Measurements from ENCODE around the gene ZNF502.
A peak's percentile ranks its signal among the peaks of the same experiment; 100 is the strongest.
"Not testable (repeated sequence)": the region's sequence is repeated elsewhere in the genome, so short reads cannot be mapped to it uniquely, and the experiment has no call there.

The ZNF502 gene

DNA sequence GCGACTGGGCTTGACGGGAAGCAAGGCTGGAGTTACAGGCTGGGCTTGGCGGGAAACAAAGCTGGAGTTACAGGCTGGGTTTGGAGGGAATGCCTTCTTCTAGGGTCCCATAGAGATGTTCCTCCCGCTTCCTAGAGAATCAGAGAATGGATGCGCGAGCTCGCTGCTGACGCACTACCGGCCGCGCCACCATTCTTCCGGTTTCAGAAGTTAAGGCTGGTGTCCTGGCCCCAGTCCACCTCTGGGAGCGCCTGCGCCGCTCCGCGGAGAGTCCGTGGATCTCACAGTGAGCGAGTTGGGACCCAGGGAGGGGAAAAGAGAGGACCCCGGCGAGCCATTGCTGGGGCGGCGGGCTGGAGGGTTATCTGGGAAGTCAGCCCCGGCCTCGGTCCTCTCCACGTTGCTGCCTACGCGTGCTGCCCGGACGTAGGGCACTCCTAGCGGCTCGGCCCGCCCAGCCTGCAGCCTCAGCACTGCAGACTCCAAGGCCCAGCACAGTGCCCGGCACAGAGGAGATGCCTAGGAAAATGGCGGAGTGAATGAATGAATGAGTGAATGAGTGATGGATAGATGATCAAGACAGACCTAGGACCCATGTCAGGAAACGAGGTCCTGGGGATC, at the start of gene ZNF502:
TSS of gene ZNF502 (plus strand) at position 206 of the 621 bp plus-strand sequence. CDS start 7,602 bp downstream, outside the sequence.
- peak; percentile 73 for DNase-seq

DNA sequence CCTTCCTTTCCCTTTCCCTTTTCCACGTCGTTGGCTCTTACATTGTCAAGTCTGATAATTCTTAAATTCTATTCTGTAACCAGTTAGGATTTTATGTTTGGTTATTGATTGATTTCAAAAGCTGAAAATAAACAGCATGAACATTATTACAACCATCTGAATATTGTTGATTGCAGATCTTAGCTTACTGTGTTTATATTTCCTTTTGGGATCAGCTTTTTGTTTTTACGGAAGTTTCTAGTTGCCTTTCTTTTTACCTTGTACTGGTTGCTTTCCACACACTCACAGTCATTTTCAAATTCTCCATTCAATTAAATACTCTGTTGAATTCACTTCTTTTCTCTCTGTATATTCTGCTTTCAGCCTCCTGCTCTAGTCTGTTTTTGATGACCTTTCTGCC, 47.3 kb upstream of the ZNF502 start:
- no peak for DNase-seq

DNA sequence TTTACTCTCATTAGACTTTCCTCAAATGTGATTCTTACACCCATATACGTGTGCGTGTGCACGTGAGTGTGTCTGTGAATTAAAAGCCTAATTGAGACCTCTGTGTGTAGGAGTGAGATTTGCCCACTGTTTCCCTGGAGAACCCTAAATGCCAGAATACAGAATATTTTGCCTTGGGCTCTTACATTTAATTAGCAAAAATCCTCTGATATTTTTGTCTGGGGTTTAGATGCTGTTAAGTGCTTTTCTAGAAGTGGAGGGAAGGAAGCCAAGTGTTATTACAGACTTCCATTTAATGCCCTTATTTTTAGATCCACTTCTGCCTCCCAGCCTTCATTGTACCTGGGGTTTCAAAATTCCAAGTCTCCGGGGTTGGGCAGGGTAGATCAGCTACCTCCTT, 46.1 kb upstream of the ZNF502 start:
- no peak for DNase-seq

- no peak for DNase-seq
Observed at GRCh38 chr3:44669760-44670159, 42.7 kb upstream of the ZNF502 start.

DNA sequence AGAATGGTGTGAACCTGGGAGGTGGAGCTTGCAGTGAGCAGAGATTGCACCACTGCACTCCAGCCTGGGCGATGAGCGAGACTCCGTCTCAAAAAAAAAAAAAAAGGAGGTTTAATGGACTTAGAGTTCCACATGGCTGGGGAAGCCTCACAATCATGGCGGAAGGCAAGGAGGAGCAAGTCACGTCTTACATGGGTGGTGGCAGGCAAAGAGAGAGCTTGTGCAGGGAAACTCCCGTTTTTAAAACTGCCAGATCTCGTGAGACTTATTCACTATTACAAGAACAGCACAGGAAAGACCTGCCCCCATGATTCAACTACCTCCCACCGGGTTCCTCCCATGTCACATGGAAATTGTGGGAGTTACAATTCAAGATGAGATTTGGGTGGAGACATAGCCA, 39.0 kb upstream of the ZNF502 start:
- DNase-seq = not testable (repeated sequence)

GRCh38 chr3:44674211-44674610, 38.2 kb upstream of the ZNF502 start:
- no peak for DNase-seq

GRCh38 chr3:44678480-44679116, 33.9 kb upstream of the ZNF502 start:
- no peak for DNase-seq

GRCh38 chr3:44680921-44681455, 31.5 kb upstream of the ZNF502 start:
- no peak for DNase-seq

DNA sequence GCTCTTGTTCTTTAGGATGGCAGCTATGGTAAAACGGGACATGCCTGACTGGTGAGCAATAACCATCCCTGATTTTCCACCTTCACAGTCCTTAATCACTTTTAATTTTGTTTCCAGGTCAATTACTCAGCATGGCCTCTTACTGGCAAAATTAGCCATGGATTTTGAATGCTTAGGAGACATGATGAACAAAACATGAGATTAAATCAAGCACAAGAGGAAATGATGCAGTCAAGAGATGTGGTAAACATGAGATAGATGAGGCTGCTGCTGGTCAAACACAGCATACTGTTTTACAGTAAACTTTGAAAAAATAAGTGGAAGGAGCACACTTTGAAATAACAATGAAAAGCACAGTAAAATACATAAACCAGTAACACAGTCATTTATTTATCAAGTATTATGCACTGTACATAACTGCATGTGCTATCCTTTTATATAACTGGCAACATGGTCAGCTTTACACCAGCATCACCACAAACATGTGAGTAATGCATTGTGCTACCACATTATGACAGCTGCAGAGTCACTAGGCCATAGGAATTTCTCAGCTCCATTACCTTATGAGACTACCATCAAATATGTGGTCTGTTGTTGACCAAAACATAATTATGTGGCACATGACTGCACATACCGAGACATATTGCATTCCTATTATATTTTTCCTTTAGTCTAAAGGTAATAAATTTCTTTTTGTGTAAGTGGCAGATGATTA, 30.1 kb upstream of the ZNF502 start:
- no peak for DNase-seq

GRCh38 chr3:44685128-44685800, 27.2 kb upstream of the ZNF502 start:
- peak; percentile 80 for DNase-seq

DNA sequence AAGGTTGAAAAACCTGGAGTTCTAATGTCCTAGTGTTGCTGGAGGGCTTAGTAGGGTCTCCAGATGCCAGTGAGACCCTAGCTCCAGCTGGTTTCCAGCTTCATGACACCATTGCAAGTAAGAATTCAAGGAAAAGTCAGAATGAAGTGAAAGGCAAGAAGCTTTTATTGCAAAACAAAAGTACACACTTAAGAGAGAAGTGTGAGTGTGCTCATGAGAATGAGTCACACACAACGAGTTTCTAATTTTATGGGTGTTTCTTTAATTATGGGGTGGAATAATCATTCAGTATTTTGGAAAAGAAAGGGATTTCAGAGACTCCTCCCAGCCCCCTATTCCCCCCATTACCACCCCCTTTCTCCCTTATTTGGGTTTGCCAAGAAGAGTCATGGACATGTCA, 24.6 kb upstream of the ZNF502 start:
- no peak for DNase-seq

DNA sequence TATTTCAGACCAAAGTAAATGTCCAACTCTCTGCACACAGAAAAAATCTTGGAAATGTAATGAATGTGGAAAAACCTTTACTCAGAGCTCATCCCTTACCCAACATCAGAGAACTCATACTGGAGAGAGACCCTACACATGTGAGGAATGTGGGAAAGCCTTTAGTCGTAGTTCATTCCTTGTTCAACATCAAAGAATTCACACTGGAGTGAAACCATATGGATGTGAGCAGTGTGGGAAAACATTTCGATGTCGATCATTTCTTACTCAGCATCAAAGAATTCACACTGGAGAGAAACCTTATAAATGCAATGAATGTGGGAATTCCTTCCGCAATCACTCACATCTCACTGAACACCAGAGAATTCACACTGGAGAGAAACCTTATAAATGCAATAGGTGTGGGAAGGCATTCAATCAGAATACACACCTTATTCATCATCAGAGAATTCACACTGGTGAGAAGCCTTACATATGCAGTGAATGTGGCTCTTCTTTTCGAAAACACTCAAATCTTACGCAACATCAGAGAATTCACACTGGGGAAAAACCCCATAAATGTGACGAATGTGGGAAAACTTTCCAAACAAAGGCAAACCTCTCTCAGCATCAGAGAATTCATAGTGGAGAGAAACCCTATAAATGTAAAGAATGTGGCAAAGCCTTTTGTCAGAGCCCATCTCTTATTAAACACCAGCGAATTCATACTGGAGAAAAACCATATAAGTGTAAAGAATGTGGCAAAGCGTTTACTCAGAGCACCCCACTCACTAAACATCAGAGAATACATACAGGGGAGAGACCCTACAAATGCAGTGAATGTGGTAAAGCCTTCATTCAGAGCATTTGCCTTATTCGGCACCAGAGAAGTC, 9.0 kb downstream of the ZNF502 start:
- DNase-seq = no peak

GRCh38 chr3:44722103-44722401, 9.6 kb downstream of the ZNF502 start:
- no peak for DNase-seq

DNA sequence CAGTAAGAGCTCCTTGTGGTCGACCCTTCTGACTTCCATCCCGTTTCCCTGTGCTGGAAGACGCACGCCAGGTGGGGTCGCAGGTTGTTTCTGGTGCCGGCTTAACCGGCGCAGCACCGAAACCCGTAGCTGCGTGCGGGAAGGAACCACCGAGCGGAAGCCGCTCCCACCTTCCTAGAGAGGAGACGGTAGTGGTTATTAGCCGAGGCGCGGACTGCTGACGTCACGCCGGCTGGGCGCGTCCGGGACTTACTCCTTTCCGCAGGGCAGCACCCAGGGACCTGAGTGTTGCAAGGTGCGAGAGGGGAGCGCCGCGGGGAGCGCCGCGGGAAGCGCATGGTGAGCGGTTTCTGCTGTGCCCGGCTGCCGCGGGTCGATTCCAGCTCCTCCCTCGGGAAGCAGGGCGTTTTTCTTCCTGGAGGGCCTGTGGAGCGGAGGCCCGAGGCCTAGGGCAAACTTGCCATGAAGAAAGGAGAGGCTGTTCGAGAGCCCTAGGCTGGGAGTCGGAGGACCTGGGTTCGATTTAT, 17.0 kb downstream of the ZNF502 start, which contains the start of gene ZNF501:
TSS of gene ZNF501 (plus strand) at position 252 of the 527 bp plus-strand sequence. CDS start 4,787 bp downstream, outside the sequence.
- peak; percentile 86 for DNase-seq

DNA sequence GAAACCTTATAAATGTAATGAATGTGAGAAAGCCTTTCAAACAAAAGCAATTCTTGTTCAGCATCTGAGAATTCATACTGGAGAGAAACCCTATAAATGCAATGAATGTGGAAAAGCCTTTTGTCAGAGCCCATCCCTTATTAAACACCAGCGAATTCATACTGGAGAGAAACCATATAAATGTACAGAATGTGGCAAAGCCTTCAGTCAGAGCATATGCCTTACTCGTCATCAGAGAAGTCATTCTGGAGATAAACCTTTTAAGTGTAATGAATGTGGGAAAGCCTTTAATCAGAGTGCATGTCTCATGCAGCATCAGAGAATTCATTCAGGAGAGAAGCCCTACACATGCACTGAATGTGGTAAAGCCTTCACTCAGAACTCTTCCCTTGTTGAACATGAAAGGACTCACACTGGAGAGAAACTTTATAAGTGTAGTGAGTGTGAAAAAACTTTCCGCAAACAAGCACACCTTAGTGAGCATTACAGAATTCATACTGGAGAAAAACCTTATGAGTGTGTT, 22.2 kb downstream of the ZNF502 start:
- DNase-seq = no peak

DNA sequence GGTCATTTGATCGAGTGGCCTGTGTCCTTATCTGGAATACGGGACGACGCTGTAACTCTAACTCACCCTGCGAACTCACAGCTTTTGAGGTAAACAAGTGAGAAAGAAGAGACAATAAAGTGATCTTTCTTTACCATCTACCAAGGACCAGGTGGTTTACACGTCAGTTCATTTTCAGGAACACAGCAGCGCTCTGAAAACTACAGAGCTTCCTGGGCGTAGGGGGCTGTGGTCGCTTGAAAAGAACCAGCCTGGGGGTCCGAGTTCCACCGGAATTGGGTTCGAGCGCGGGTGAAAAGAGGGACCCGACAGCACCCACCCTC, 48.6 kb downstream of the ZNF502 start:
- DNase-seq = no peak

DNA sequence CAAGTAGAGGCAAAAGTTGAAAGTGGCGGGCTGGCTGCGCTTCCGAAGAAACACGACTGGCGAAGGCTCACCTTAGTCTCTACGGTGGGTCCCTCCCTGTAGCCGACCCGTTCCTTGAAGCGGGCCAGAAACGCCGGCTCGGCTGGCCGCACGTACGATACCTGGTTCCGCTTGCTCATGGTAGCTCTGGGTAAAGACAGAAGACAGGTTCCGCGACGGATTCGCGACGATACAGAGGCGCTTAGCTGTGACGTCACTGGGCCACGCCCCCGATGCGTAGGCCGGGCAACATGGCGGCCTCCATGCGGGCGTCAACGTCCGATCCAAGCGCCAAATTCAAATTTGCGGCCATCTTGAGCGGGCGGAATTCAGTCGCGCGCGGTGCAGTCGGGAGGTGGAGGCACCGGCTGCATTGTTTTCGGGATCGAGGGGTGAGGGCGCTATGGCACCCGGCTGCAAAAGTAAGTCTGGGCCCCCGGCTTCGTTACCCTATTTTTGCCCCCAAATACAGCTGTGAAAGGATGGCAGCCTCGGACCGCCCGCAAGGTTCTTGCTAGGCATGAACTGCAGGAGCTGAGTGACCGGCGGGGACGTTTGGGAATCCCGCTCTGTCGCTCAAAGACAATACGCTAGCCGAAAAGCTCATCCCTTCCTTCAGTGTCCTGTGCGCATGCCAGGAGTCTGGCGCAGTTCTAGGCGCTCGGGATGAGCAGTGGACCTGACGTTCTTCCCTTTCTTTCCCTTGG, 49.1 kb downstream of the ZNF502 start, which contains the start of the genes KIAA1143 and KIF15:
TSS of gene KIAA1143 (minus strand) at position 196 of the 746 bp plus-strand sequence. CDS start at position 179, 17 bp downstream.
TSS of gene KIF15 (plus strand) at position 371 of the 746 bp plus-strand sequence. CDS start at position 443, 72 bp downstream.
- peak; percentile 93 for DNase-seq

GRCh38 chr3:44762170-44762677, 49.8 kb downstream of the ZNF502 start:
- DNase-seq = no peak

DNA sequence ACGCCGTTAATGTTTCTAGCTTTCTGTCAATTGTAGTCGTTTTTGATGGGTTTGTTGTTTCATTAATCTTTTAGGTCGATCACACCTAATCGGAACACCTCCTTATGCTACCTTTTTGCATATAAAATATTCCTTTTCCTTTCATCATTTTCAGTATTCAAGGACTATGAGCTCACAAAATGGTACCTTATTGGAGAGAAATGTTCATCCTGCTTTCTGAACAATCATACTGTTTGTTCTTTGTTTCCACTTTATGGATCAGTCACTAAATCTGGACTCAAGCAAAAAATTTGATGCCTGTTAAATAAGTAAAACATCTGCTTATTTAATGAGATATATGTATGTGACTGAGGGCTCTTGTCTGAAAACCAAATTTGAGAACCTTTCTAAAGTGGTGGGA, 50.2 kb downstream of the ZNF502 start:
- no peak for DNase-seq

GRCh38 chr3:44764248-44764647, 51.8 kb downstream of the ZNF502 start:
- DNase-seq = no peak

Data from NCI-H1092 (cell line).